Loucy (cell line): ENCODE measurements around the gene TSPAN4.

Experiments
- H2AFZ ChIP-seq: fragments of 200-600 bp; sonication (generic); 2 replicates; pipeline ENCODE4 v1.6.0; 2016; ENCODE audit warnings: antibody characterized with exemption, mild to moderate bottlenecking, low read length, moderate library complexity
- H3F3A ChIP-seq: fragments of 200-600 bp; 2 replicates; pipeline ENCODE4 v1.6.0; 2016; ENCODE audit warnings: antibody characterized with exemption, low read depth, mild to moderate bottlenecking
- H3K27me3 ChIP-seq: fragments of 200-600 bp; sonication (generic); 2 replicates; pipeline ENCODE4 v1.6.1; 2014; ENCODE audit warnings: low read length, mild to moderate bottlenecking; ENCODE audit not compliant: insufficient read depth, poor library complexity, severe bottlenecking
- H3K36me3 ChIP-seq: fragments of 200-600 bp; sonication (generic); 2 replicates; pipeline ENCODE4 v1.6.1; 2016; ENCODE audit warnings: low read length; ENCODE audit not compliant: insufficient read depth
- H3K4me1 ChIP-seq: fragments of 200-600 bp; sonication (generic); 2 replicates; pipeline ENCODE4 v1.5.1; 2014; ENCODE audit warnings: low read length, mild to moderate bottlenecking; ENCODE audit not compliant: insufficient read depth, poor library complexity, severe bottlenecking
- H3K4me2 ChIP-seq: fragments of 200-600 bp; sonication (generic); 2 replicates; pipeline ENCODE4 v1.6.0; 2014; ENCODE audit warnings: antibody characterized with exemption, low read length, low read depth, mild to moderate bottlenecking; ENCODE audit not compliant: poor library complexity, severe bottlenecking
- H3K4me3 ChIP-seq: fragments of 200-600 bp; sonication (generic); 2 replicates; pipeline ENCODE4 v1.5.1; 2014; ENCODE audit warnings: low read length, mild to moderate bottlenecking, mixed read lengths; ENCODE audit not compliant: poor library complexity, severe bottlenecking
- H3K79me2 ChIP-seq: fragments of 200-600 bp; sonication (generic); 2 replicates; pipeline ENCODE4 v1.6.1; 2014; ENCODE audit warnings: low read length; ENCODE audit not compliant: insufficient read depth
- H3K9ac ChIP-seq: fragments of 200-600 bp; sonication (generic); 2 replicates; pipeline ENCODE4 v1.6.0; 2014; ENCODE audit warnings: mild to moderate bottlenecking, low read depth, low read length, moderate library complexity; ENCODE audit not compliant: poor library complexity, severe bottlenecking
- H3K9me2 ChIP-seq: fragments of 200-600 bp; sonication (generic); replicated peaks from 2 replicates; pipeline ENCODE4 v1.6.1; 2016; ENCODE audit warnings: low read depth, low read length, mixed read lengths
- H3K9me3 ChIP-seq: fragments of 200-600 bp; sonication (generic); 2 replicates; pipeline ENCODE4 v1.6.1; 2014; ENCODE audit warnings: mild to moderate bottlenecking, antibody characterized with exemption, low read length, low read depth; ENCODE audit not compliant: insufficient read depth
- H4K20me1 ChIP-seq: fragments of 200-600 bp; sonication (generic); 2 replicates; pipeline ENCODE4 v1.6.0; 2014; ENCODE audit warnings: antibody characterized with exemption, low read length, mild to moderate bottlenecking; ENCODE audit not compliant: insufficient read depth, poor library complexity, severe bottlenecking
- CTCF ChIP-seq: fragments of 200-600 bp; sonication (generic); conservative IDR thresholded peaks from 2 replicates; pipeline ENCODE4 v1.5.1; 2014; ENCODE audit warnings: mild to moderate bottlenecking, antibody characterized with exemption, low read length
- EZH2phosphoT487 ChIP-seq: fragments of 200-600 bp; IDR thresholded peaks from 2 replicates; pipeline ENCODE4 v1.6.1; 2018; ENCODE audit warnings: antibody characterized with exemption, mild to moderate bottlenecking, moderate library complexity, borderline replicate concordance

The TSPAN4 gene

DNA sequence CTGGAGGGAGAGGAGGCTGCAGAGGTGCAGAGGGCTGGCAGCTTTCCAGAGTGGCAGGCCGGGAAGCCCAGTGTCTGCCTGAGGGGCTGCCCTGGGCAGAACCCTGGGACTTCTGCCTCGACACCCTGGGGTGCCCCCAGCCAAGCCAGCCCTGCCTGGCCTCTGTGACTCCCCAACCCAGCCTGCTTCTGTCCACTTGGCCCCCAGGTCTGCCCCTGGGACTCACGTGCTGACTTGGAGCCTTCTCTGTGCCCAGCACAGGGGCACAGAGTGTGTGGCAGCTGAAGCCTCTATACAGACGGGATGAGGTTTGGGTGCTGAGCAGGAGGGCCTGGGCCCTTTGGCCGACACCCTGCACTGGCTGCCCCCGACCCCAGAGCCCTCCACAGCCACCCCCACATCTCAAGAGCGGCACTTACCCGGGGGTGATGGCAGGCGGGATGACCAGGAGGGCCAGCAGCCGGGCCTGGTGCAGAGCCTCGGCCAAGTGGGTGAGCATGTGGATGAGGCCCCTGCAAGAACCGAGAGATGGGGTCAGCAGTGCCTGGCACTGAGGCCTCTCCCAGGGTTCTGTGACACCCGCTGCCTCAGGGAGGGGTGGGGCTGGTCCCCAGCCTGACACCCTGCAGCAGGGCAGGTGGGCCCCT is 50.5 kb downstream of the TSPAN4 start:
- H3K9me3 ChIP-seq: no peaks in the 10 kb centered on the region
- no peak overlapping the region for H2AFZ ChIP-seq
- no peaks in the 10 kb centered on the region for H4K20me1 ChIP-seq
- H3K4me2 ChIP-seq: no peak overlapping the region
- no peak for TF ChIP-seq EZH2phosphoT487
- TF ChIP-seq CTCF: no peak
- no peaks in the 10 kb centered on the region for H3K27me3 ChIP-seq
- H3K79me2 ChIP-seq: no peaks in the 10 kb centered on the region
- H3K9me2 ChIP-seq: no peaks in the 10 kb centered on the region
- no peaks in the 10 kb centered on the region for H3K36me3 ChIP-seq
- no peak overlapping the region for H3K9ac ChIP-seq
- peaks cover 15% of the 10 kb centered on the region for H3K4me1 ChIP-seq
- no peaks in the 10 kb centered on the region for H3F3A ChIP-seq
- H3K4me3 ChIP-seq: no peak overlapping the region

GRCh38 chr11:894575-895201 is 52.0 kb downstream of the TSPAN4 start:
- Histone ChIP-seq H3K4me2 (no peak overlapping the region), H3K36me3 (peaks cover 8% of the 10 kb centered on the region; the same call in 1 of the 2 replicates), H3K4me3 (no peak overlapping the region), H3K27me3 (no peaks in the 10 kb centered on the region), H4K20me1 (no peaks in the 10 kb centered on the region), H3F3A (no peaks in the 10 kb centered on the region), H3K9me3 (no peaks in the 10 kb centered on the region), H3K9me2 (no peaks in the 10 kb centered on the region), H3K9ac (no peak overlapping the region), H2AFZ (no peak overlapping the region), H3K79me2 (no peaks in the 10 kb centered on the region), H3K4me1 (peaks cover 15% of the 10 kb centered on the region)
- TF ChIP-seq EZH2phosphoT487 (no peak), CTCF (no peak; the same call in 1 of the 2 replicates)

GRCh38 chr11:895331-896110 is 52.9 kb downstream of the TSPAN4 start:
- Histone ChIP-seq H3K36me3 (peaks cover 16% of the 10 kb centered on the region; the same call in 1 of the 2 replicates), H3K4me1 (peaks cover 15% of the 10 kb centered on the region), H4K20me1 (no peaks in the 10 kb centered on the region), H3K9ac (no peak overlapping the region), H2AFZ (no peak overlapping the region), H3K9me2 (no peaks in the 10 kb centered on the region), H3K9me3 (no peaks in the 10 kb centered on the region), H3K4me3 (no peak overlapping the region), H3F3A (no peaks in the 10 kb centered on the region), H3K79me2 (no peaks in the 10 kb centered on the region), H3K27me3 (no peaks in the 10 kb centered on the region), H3K4me2 (no peak overlapping the region)
- no peak for TF ChIP-seq CTCF
- no peak for TF ChIP-seq EZH2phosphoT487
